GM12892 (cell line): ENCODE results near the gene PAAF1.

ENCODE experiments used
- POLR2A ChIP-seq: IDR thresholded peaks from 2 replicates; pipeline ENCODE4 v1.6.1; 2011; ENCODE audit warnings: low read depth, low read length, control low read depth
- TAF1 ChIP-seq: IDR thresholded peaks from 2 replicates; pipeline ENCODE4 v1.6.1; 2011; ENCODE audit warnings: low read depth, mild to moderate bottlenecking, control low read depth, low read length, borderline replicate concordance

- TF ChIP-seq POLR2A: no peak
- no peak for TF ChIP-seq TAF1
These were observed 35.2 kb downstream of the PAAF1 start for GRCh38 chr11:73912026-73912425.
